ENCODE data around the gene PAX5. TPM values are rescaled to one million over a fixed set of nuclear protein-coding genes. Genes with fewer than 3 reads are reported as not detected.

Gene PAX5
- polyA plus RNA-seq, 3 donors: 0.03 to 0.15 TPM; not detected in 1

DNA sequence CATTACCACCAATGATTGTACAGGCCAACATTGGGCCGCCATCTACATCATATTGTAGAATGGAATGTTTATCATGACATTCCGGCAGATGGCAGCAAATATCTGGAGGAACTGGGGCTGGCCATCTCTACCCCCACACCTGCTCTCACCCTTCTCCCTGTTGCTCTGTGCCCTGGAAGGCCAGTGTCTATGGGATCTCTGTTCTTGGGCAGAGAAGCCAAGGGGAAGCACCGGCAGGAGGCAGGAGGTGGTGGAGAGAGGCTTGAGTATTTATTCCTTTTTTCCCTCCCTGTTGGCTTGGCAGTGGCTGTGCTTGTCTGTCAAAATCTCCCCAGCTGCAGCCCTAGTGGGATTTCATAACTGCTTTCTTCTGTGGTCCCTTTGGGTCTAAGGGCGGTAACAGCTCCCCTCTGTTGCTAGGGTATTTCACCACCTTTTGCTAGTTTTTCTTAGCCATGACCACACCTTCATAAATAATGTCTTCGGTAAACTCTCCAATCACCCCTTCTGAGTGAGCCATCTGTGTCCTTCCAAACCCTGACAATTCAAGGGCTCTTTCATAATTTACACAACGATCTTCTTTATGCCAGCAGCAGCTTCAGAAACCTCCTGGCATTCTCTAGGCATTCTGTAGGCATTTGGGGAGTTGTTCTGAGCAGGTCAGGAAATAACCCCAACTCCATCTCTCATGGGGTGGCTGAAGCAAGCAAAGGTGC is 235.6 kb downstream of the PAX5 start:
- H3K4me2 ChIP-seq (replicated peaks; ENCODE audit: extremely low read depth, low read length, poor library complexity, severe bottlenecking): no peak overlapping the region
- H3K36me3 ChIP-seq (replicated peaks in 1 of 2; ENCODE audit: control insufficient read depth in 1 of 2, insufficient read depth in 2 of 2, low read length in 2 of 2): no peaks in the 10 kb centered on the region
- peaks cover 9% of the 10 kb centered on the region in 2 donors for H3K9me3 ChIP-seq (replicated peaks in 1 of 2; ENCODE audit: control insufficient read depth in 1 of 2, insufficient read depth in 1 of 2, low read length in 2 of 2)
- H3K36me3 Mint-ChIP-seq: no peaks in the 10 kb centered on the region
- no peak overlapping the region for H3K9ac ChIP-seq (ENCODE audit: insufficient read depth, low read length, poor library complexity, severe bottlenecking)
- H3K4me3 ChIP-seq (replicated peaks in 1 of 3; ENCODE audit: low read depth in 2 of 3, low read length in 3 of 3): no peak overlapping the region
- no peaks in the 10 kb centered on the region for H3K4me1 Mint-ChIP-seq
- no peaks in the 10 kb centered on the region for H3K27me3 ChIP-seq (ENCODE audit: control insufficient read depth in 2 of 2, insufficient read depth in 2 of 2, low read length in 2 of 2)
- H2AFZ ChIP-seq (ENCODE audit: insufficient read depth, low read depth, low read length, poor library complexity, severe bottlenecking): no peak overlapping the region
- WGBS (ENCODE audit: insufficient coverage): 44% methylated on average over 2 of the region's 6 CpGs
- intact Hi-C loops (cut with micrococcal nuclease): no loop called here
- no peak for TF ChIP-seq CTCF (IDR thresholded peaks at IDR 0.05)
- peaks cover 3 to 18% (median 10%) of the 10 kb centered on the region in 7 donors for H3K9me3 Mint-ChIP-seq
- no peak overlapping the region for H3K4me3 Mint-ChIP-seq
- H4K20me1 ChIP-seq (ENCODE audit: insufficient read depth, low read length): no peaks in the 10 kb centered on the region
- H3K27ac Mint-ChIP-seq: no peak overlapping the region
- DNase-seq: no peak
- H3K27me3 Mint-ChIP-seq (ENCODE audit: low read depth in 3 of 3): peaks cover 0 to 8% (median 3%) of the 10 kb centered on the region in 3 donors
- no peaks in the 10 kb centered on the region for H3K4me1 ChIP-seq (ENCODE audit: control insufficient read depth in 1 of 2, insufficient read depth in 2 of 2, low read length in 2 of 2)
- no peak overlapping the region for H3K27ac ChIP-seq (ENCODE audit: low read depth in 1 of 2, low read length in 2 of 2)
- H3K79me2 ChIP-seq (ENCODE audit: insufficient read depth, low read length): no peaks in the 10 kb centered on the region

- H3K27me3 Mint-ChIP-seq (ENCODE audit: low read depth in 3 of 3): peaks cover 0 to 8% (median 3%) of the 10 kb centered on the region in 3 donors
- Histone ChIP-seq H3K9me3 (replicated peaks in 1 of 2; ENCODE audit: control insufficient read depth in 1 of 2, insufficient read depth in 1 of 2, low read length in 2 of 2) (peaks cover 14 to 18% of the 10 kb centered on the region in 2 donors), H3K36me3 (replicated peaks in 1 of 2; ENCODE audit: control insufficient read depth in 1 of 2, insufficient read depth in 2 of 2, low read length in 2 of 2) (no peaks in the 10 kb centered on the region), H3K4me3 (replicated peaks in 1 of 3; ENCODE audit: low read depth in 2 of 3, low read length in 3 of 3) (no peak overlapping the region), H3K79me2 (ENCODE audit: insufficient read depth, low read length) (no peaks in the 10 kb centered on the region), H2AFZ (ENCODE audit: insufficient read depth, low read depth, low read length, poor library complexity, severe bottlenecking) (no peak overlapping the region), H4K20me1 (ENCODE audit: insufficient read depth, low read length) (no peaks in the 10 kb centered on the region), H3K4me2 (replicated peaks; ENCODE audit: extremely low read depth, low read length, poor library complexity, severe bottlenecking) (no peak overlapping the region), H3K27ac (ENCODE audit: low read depth in 1 of 2, low read length in 2 of 2) (no peak overlapping the region), H3K4me1 (ENCODE audit: control insufficient read depth in 1 of 2, insufficient read depth in 2 of 2, low read length in 2 of 2) (no peaks in the 10 kb centered on the region), H3K9ac (ENCODE audit: insufficient read depth, low read length, poor library complexity, severe bottlenecking) (no peak overlapping the region), H3K27me3 (ENCODE audit: control insufficient read depth in 2 of 2, insufficient read depth in 2 of 2, low read length in 2 of 2) (no peaks in the 10 kb centered on the region)
- H3K9me3 Mint-ChIP-seq: peaks cover 7 to 23% (median 16%) of the 10 kb centered on the region in 7 donors
- WGBS (ENCODE audit: insufficient coverage): 94% methylated on average over 14 of the region's 17 CpGs
- no peak for DNase-seq
- TF ChIP-seq CTCF (IDR thresholded peaks at IDR 0.05): no peak
- intact Hi-C loops (cut with micrococcal nuclease): no loop called here
- no peak overlapping the region for H3K27ac Mint-ChIP-seq
- H3K4me3 Mint-ChIP-seq: no peak overlapping the region
- no peaks in the 10 kb centered on the region for H3K4me1 Mint-ChIP-seq
- no peaks in the 10 kb centered on the region for H3K36me3 Mint-ChIP-seq
Measured at GRCh38 chr9:36797471-36798220, 236.4 kb downstream of the PAX5 start.
